PC-3 (cell line): ENCODE results near the gene TXNRD1.

Experiments
- CTCF ChIP-seq: fragments of 300-600 bp; sonication (generic); conservative IDR thresholded peaks from 2 replicates; pipeline ENCODE4 v1.5.1; 2017; ENCODE audit warnings: antibody characterized with exemption, low read depth, mild to moderate bottlenecking, low read length
- EZH2 ChIP-seq: fragments of 300-600 bp; sonication (generic); IDR thresholded peaks from one replicate; pipeline ENCODE4 v1.6.1; 2017; ENCODE audit warnings: antibody characterized with exemption, mild to moderate bottlenecking, low read length; ENCODE audit not compliant: unreplicated experiment

- TF ChIP-seq CTCF (no peak), EZH2 (no peak)
Observed at GRCh38 chr12:104329707-104330532, 114.3 kb downstream of the TXNRD1 start.
